HG02938 (cell line): ENCODE results near the gene NRARP.
A peak's percentile ranks its signal among the peaks of the same experiment; 100 is the strongest.
"Not testable (repeated sequence)": the region's sequence is repeated elsewhere in the genome, so short reads cannot be mapped to it uniquely, and the experiment has no call there.

Source experiments
- ATAC-seq: cut with Tn5 transposase; IDR thresholded peaks from one replicate; pipeline ENCODE4 v1.9.1; 2021; ENCODE audit warnings: mild to moderate bottlenecking, moderate library complexity; ENCODE audit not compliant: unreplicated experiment

Gene NRARP

DNA sequence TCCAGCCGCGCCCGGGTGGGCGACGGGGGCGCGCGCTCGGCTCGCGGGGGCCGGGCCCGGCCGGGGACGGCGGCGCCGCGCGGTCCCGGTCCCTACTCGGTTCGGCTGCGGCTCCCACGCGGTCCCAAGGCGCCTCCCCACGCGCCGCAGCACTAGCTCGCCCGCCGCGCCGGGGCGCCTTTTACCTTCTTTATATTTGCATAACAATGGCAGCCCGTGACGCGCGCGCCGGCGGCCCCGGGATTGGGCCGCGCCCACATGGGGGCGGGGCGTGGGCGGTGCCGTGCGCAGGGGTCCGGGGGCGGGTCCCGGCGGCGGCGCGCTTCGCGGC is at the start of gene NRARP:
NRARP (minus strand) TSS at position 154 of the 331 bp plus-strand sequence. CDS start 343 bp downstream, outside the sequence.
- ATAC-seq, result peak; percentile 68

- ATAC-seq, result no peak
Observed at GRCh38 chr9:137350696-137351584, 48.9 kb upstream of the NRARP start.

DNA sequence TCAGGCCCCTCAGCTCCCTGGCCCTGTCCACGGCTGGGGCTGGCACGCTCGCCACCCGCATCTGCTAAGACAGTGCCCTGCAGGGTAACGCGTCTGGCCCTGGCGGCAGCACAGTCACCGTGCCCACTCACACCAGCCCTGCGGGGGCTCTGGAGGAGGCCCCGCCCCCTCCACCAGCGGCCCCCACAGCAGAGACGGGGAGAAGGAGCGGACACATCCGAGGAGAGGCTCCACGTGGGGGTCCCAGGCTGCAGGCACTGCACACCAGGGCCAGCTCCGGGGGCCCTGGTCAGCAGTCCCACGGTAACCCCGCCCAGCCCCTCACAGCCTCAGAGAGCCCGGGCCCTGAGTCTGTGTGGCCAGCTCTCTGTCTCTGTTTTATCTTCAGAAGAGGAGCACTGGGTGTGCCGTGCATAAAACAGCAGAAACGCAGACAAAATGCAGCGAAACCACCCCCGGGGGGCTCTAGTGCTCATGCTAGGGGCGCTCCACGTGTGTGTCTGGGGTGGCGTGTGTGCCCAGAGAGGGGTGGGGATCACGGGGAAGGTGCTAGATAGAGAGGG is 47.5 kb upstream of the NRARP start:
- ATAC-seq, result no peak

- no peak for ATAC-seq
Observed at GRCh38 chr9:137348769-137349470, 46.8 kb upstream of the NRARP start.

DNA sequence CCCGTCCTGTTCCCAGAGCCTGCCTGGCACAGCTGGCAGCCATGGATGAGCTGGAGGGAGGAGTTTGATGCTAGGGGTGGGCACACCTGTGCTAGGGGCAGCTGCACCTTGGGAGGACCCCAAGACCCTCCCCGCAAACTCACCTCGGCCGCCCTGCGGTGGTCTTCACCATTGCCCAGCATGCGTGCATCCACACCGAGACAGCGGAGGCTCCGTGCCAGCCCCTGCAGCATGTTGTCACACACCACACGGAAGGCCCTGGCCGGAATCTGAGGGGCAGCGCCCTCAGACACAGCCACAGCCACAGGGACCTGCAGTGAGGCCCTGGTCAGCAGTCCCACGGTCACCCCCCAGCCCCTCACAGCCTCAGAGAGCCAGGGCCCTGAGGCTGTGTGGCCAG is 45.9 kb upstream of the NRARP start:
- ATAC-seq, result no peak

DNA sequence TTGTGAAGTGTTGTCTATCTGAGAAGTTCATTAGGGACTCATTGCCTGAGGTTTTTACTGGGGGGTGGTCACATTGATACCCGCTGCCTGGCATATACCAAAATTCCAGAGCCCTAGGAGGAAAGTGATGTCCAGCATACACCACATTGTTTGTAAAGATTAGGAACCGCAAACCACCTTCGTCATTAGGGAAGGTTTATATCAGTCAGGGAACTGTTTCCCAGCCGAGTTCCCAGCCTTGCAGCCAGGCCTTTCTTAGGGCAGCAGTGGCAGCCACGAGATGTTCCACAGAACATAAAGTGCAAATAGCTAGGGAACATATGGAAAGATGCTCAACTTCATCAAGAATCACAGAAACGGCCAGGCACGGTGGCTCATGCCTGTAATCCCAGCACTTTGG is 40.4 kb upstream of the NRARP start:
- ATAC-seq, result no peak

GRCh38 chr9:137341227-137341626 is 39.2 kb upstream of the NRARP start:
- no peak for ATAC-seq

DNA sequence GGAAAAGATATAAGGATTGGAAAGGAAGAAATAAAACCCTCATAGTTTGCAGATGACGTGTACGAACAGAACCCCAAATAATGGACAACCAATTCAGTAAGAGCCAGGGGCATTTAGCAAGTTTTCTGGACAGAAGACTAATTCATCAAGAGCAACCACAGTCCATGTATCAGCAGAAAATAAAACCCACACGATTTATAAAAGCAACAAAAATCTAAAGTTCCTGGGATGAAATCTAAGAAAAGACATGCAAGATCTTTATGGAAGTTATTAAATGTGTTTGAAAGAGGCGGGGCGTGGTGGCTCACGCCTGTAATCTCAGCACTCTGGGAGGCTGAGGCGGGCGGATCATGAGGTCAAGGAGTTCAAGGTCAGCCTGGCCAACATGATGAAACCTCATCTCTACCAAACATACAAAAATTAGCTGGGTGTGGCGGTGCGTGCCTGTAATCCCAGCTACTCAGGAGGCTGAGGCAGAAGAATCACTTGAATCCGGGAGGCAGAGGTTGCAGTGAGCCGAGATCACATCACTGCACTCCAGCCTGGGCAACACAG is 37.9 kb upstream of the NRARP start:
- ATAC-seq, result not testable (repeated sequence)

- ATAC-seq, result no peak
Observed at GRCh38 chr9:137339045-137339907, 37.2 kb upstream of the NRARP start.

DNA sequence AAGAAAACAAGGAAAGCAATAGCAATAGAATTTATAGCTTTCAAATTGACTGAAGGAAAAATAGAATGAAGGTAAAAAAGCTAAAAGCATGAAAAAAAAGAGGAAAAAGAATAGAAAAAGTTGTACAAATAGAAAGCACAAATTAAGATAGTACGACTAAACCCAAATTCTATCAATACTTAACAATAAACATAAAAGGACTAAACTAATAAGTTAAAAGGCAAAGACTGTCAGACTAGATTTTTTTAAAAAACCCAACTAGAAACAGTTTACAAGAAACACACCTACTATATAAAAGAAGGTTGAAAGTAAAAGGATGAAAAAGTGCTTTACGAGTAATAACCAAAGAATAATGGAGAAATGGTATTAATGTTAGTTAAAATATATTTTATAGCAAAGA is 34.7 kb upstream of the NRARP start:
- no peak for ATAC-seq

- ATAC-seq, result no peak
Observed at GRCh38 chr9:137333016-137333671, 31.1 kb upstream of the NRARP start.

GRCh38 chr9:137331929-137332328 is 29.9 kb upstream of the NRARP start:
- ATAC-seq, result no peak

GRCh38 chr9:137330689-137331088 is 28.6 kb upstream of the NRARP start:
- ATAC-seq, result no peak

DNA sequence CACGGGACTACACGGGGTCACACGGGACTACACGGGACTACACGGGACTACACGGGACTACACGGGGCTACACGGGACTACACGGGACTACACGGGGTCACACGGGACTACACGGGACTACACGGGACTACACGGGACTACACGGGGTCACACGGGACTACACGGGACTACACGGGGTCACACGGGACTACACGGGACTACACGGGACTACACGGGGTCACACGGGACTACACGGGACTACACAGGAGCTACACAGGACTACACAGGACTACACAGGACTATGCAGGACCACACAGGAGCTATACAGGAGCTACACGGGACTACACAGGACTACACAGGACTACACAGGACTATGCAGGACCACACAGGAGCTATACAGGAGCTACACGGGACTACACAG is 27.5 kb upstream of the NRARP start:
- not testable (repeated sequence) for ATAC-seq

GRCh38 chr9:137327641-137328550 is 25.8 kb upstream of the NRARP start:
- ATAC-seq, result not testable (repeated sequence)

- no peak for ATAC-seq
Observed at GRCh38 chr9:137326445-137327065, 24.5 kb upstream of the NRARP start.

- no peak for ATAC-seq
Observed at GRCh38 chr9:137325799-137326198, 23.7 kb upstream of the NRARP start.

GRCh38 chr9:137325124-137325523 is 23.1 kb upstream of the NRARP start:
- ATAC-seq, result no peak
